Ishikawa (cell line): ENCODE measurements around the gene ELAVL1.

Experiments
- CEBPB ChIP-seq: IDR thresholded peaks from 2 replicates; pipeline ENCODE4 v1.6.1; 2012
- CREB1 ChIP-seq: IDR thresholded peaks from 2 replicates; pipeline ENCODE4 v1.6.1; 2012; ENCODE audit warnings: low read depth
- EGR1 ChIP-seq: IDR thresholded peaks from 2 replicates; pipeline ENCODE4 v1.6.1; 2012
- EP300 ChIP-seq: IDR thresholded peaks from 2 replicates; pipeline ENCODE4 v1.6.1; 2012; ENCODE audit warnings: borderline replicate concordance
- FOXM1 ChIP-seq: IDR thresholded peaks from 2 replicates; pipeline ENCODE4 v1.6.1; 2012; ENCODE audit warnings: low read depth, borderline replicate concordance
- MAX ChIP-seq: IDR thresholded peaks from 2 replicates; pipeline ENCODE4 v1.6.1; 2012
- NFIC ChIP-seq: IDR thresholded peaks from 2 replicates; pipeline ENCODE4 v1.6.1; 2012
- RAD21 ChIP-seq: IDR thresholded peaks from 2 replicates; pipeline ENCODE4 v1.6.1; 2012; ENCODE audit warnings: low read depth
- REST ChIP-seq: IDR thresholded peaks from 2 replicates; pipeline ENCODE4 v1.6.1; 2012; ENCODE audit warnings: low read depth, mild to moderate bottlenecking
- TAF1 ChIP-seq: IDR thresholded peaks from 2 replicates; pipeline ENCODE4 v1.6.1; 2012; ENCODE audit warnings: low read depth, mild to moderate bottlenecking
- TCF12 ChIP-seq: IDR thresholded peaks from 2 replicates; pipeline ENCODE4 v1.6.1; 2012; ENCODE audit warnings: low read depth
- TEAD4 ChIP-seq: IDR thresholded peaks from 2 replicates; pipeline ENCODE4 v1.6.1; 2012
- USF1 ChIP-seq: IDR thresholded peaks from 2 replicates; pipeline ENCODE4 v1.6.1; 2012
- YY1 ChIP-seq: IDR thresholded peaks from 2 replicates; pipeline ENCODE4 v1.6.1; 2012; ENCODE audit warnings: low read depth
- ZBTB7A ChIP-seq: IDR thresholded peaks from 2 replicates; pipeline ENCODE4 v1.6.1; 2012; ENCODE audit warnings: low read depth

ELAVL1 gene

GRCh38 chr19:7921967-7922835, 83.2 kb downstream of the ELAVL1 start:
- TF ChIP-seq NFIC (no peak), EP300 (no peak), CREB1 (no peak), TEAD4 (no peak), USF1 (no peak), TCF12 (no peak), CEBPB (no peak), MAX (no peak), EGR1 (no peak), FOXM1 (no peak), TAF1 (no peak), YY1 (no peak), RAD21 (no peak), ZBTB7A (no peak), REST (no peak)

- no peak for TF ChIP-seq MAX
- 0 out of 2 replicates have a peak, but pooled peaks have one; percentile 13 for TF ChIP-seq USF1
These were observed 84.0 kb downstream of the ELAVL1 start for GRCh38 chr19:7921302-7921966.

- TF ChIP-seq FOXM1 (no peak), EGR1 (peak; percentile 99), EP300 (no peak), MAX (peak; percentile 49), TAF1 (no peak), TCF12 (no peak), YY1 (no peak), TEAD4 (no peak)
These were observed 84.7 kb downstream of the ELAVL1 start for GRCh38 chr19:7920519-7921301.

GRCh38 chr19:7919610-7920518, 85.6 kb downstream of the ELAVL1 start, which contains the start of gene SNAPC2:
Gene SNAPC2 (plus strand): TSS chr19:7920338. CDS start chr19:7920367, 29 bp downstream.
- peak; percentile 83; the same call in 1 of the 2 replicates for TF ChIP-seq ZBTB7A
- peak; percentile 55; the same call in 1 of the 2 replicates for TF ChIP-seq TCF12
- no peak for TF ChIP-seq EP300
- peak; percentile 78 for TF ChIP-seq EGR1
- TF ChIP-seq NFIC: peak; percentile 47; the same call in 1 of the 2 replicates
- TF ChIP-seq MAX: peak; percentile 39; the same call in 1 of the 2 replicates
- TF ChIP-seq TAF1: peak; percentile 59; the same call in 1 of the 2 replicates
- no peak for TF ChIP-seq CEBPB

GRCh38 chr19:7918615-7919421, 86.6 kb downstream of the ELAVL1 start:
- TF ChIP-seq REST (no peak), YY1 (no peak), TEAD4 (no peak)
